ENCODE results near the gene C10orf105.

The C10orf105 gene

GRCh38 chr10:71736570-71736952 is 17.0 kb upstream of the C10orf105 start (continued):
- TF ChIP-seq ZBTB44 (tag by site-specific recombination; IDR thresholded peaks at IDR 0.05): no peak
- no peak for TF ChIP-seq EGR2 (tag by site-specific recombination; IDR thresholded peaks at IDR 0.05; ENCODE audit: low read depth)
- no peak for TF ChIP-seq ZNF654 (tag by site-specific recombination; IDR thresholded peaks at IDR 0.05; ENCODE audit: low read depth)
- no peak for TF ChIP-seq ZNF214 (tag by site-specific recombination; IDR thresholded peaks at IDR 0.05; ENCODE audit: borderline replicate concordance)
- TF ChIP-seq PRDM2 (tag by site-specific recombination; IDR thresholded peaks at IDR 0.05; ENCODE audit: borderline replicate concordance): no peak
- TF ChIP-seq ZNF621 (tag by site-specific recombination; IDR thresholded peaks at IDR 0.05): no peak
- TF ChIP-seq ZIC2 (tag by site-specific recombination; IDR thresholded peaks at IDR 0.05): peak; percentile 95
- TF ChIP-seq PRDM4 (tag by site-specific recombination; IDR thresholded peaks at IDR 0.05): no peak
- no peak for TF ChIP-seq ZNF777 (tag by site-specific recombination; IDR thresholded peaks at IDR 0.05; ENCODE audit: borderline replicate concordance)
- no peak for TF ChIP-seq ZNF18 (tag by site-specific recombination; IDR thresholded peaks at IDR 0.05)
- no peak for TF ChIP-seq ZNF837 (tag by site-specific recombination; IDR thresholded peaks at IDR 0.05)
- TF ChIP-seq ZNF549 (tag by site-specific recombination; IDR thresholded peaks at IDR 0.05): no peak
- no peak for TF ChIP-seq ELK4 (IDR thresholded peaks at IDR 0.05; ENCODE audit: borderline replicate concordance, low read depth, low read length)
- no peak for TF ChIP-seq ZBTB10 (tag by site-specific recombination; IDR thresholded peaks at IDR 0.05)
- TF ChIP-seq SCRT1 (tag by site-specific recombination; IDR thresholded peaks at IDR 0.05; ENCODE audit: borderline replicate concordance): no peak
- TF ChIP-seq ZNF292 (tag by site-specific recombination; IDR thresholded peaks at IDR 0.05; ENCODE audit: borderline replicate concordance, low read depth): no peak
- no peak for TF ChIP-seq ZNF132 (tag by site-specific recombination; IDR thresholded peaks at IDR 0.05; ENCODE audit: borderline replicate concordance)
- TF ChIP-seq ZBTB1 (tag by site-specific recombination; IDR thresholded peaks at IDR 0.05): no peak
- peak; percentile 82; the same call in 1 of the 2 replicates for TF ChIP-seq OSR2 (tag by site-specific recombination; IDR thresholded peaks at IDR 0.05)
- TF ChIP-seq ZNF114 (tag by site-specific recombination; IDR thresholded peaks at IDR 0.05): no peak
- no peak for TF ChIP-seq ZNF426 (tag by site-specific recombination; IDR thresholded peaks at IDR 0.05)
- no peak for TF ChIP-seq ZNF157 (tag by site-specific recombination; IDR thresholded peaks at IDR 0.05)
- TF ChIP-seq ZNF785 (tag by site-specific recombination; IDR thresholded peaks at IDR 0.05): no peak
- TF ChIP-seq ZFHX2 (tag by site-specific recombination; conservative IDR thresholded peaks at IDR 0.05): no peak
- peak; percentile 42; the same call in 1 of the 2 replicates for TF ChIP-seq ZNF366 (tag by site-specific recombination; conservative IDR thresholded peaks at IDR 0.05)
